Endodermal cell (in vitro differentiated cells): ENCODE data around the gene IL7R. TPM values are rescaled to one million over a fixed set of nuclear protein-coding genes. Genes with fewer than 3 reads are reported as not detected.
"Not testable (repeated sequence)": the region's sequence is repeated elsewhere in the genome, so short reads cannot be mapped to it uniquely, and the experiment has no call there.

Experiments used
- DNase-seq: peaks from one replicate; pipeline ENCODE4 v3.0.0-alpha.2; 2017
- H3K27ac ChIP-seq: 2 replicates; pipeline ENCODE4 v1.5.1; 2013; ENCODE audit warnings: mild to moderate bottlenecking, low read depth, low read length, moderate library complexity
- H3K27me3 ChIP-seq: 2 replicates; pipeline ENCODE4 v1.6.1; 2013; ENCODE audit warnings: mild to moderate bottlenecking, low read length, moderate library complexity; ENCODE audit not compliant: insufficient read depth, control insufficient read depth, poor library complexity, severe bottlenecking
- H3K36me3 ChIP-seq: 2 replicates; pipeline ENCODE4 v1.7.0; 2013; ENCODE audit warnings: mild to moderate bottlenecking, low read length, moderate library complexity; ENCODE audit not compliant: control insufficient read depth, insufficient read depth
- H3K4me1 ChIP-seq: one replicate; pipeline ENCODE4 v1.7.0; 2013; ENCODE audit warnings: low read length; ENCODE audit not compliant: control insufficient read depth, insufficient read depth
- H3K4me3 ChIP-seq: 2 replicates; pipeline ENCODE4 v1.5.1; 2013; ENCODE audit warnings: mild to moderate bottlenecking, low read length, moderate library complexity
- H3K9ac ChIP-seq: 2 replicates; pipeline ENCODE4 v1.6.1; 2013; ENCODE audit warnings: mild to moderate bottlenecking, low read length, moderate library complexity; ENCODE audit not compliant: poor library complexity, severe bottlenecking; ENCODE audit errors: extremely low read depth
- H3K9me3 ChIP-seq: 2 replicates; pipeline ENCODE4 v1.6.1; 2013; ENCODE audit warnings: mild to moderate bottlenecking, low read length, moderate library complexity; ENCODE audit not compliant: control insufficient read depth
- H3K27ac Mint-ChIP-seq: 2 replicates; pipeline ENCODE4 v1.8.0; 2020; ENCODE audit warnings: mixed read lengths
- H3K27me3 Mint-ChIP-seq: 2 replicates; pipeline ENCODE4 v1.8.0; 2021; ENCODE audit warnings: mild to moderate bottlenecking, mixed read lengths; ENCODE audit not compliant: insufficient read depth
- H3K36me3 Mint-ChIP-seq: 2 replicates; pipeline ENCODE4 v1.8.0; 2020; ENCODE audit warnings: low read depth, mixed read lengths
- H3K4me1 Mint-ChIP-seq: 2 replicates; pipeline ENCODE4 v1.8.0; 2020; ENCODE audit warnings: mixed read lengths
- H3K4me3 Mint-ChIP-seq: 2 replicates; pipeline ENCODE4 v1.8.0; 2020; ENCODE audit warnings: mild to moderate bottlenecking, moderate library complexity, mixed read lengths
- H3K9me3 Mint-ChIP-seq: 2 replicates; pipeline ENCODE4 v1.8.0; 2020; ENCODE audit warnings: mild to moderate bottlenecking, mixed read lengths
- CTCF ChIP-seq: fragments of 200-600 bp; sonication (generic); conservative IDR thresholded peaks from 2 replicates; pipeline ENCODE4 v1.5.0; 2021; ENCODE audit warnings: antibody characterized with exemption, mild to moderate bottlenecking
- WGBS, 2 experiments: methylation state at CpG; one replicate each; pipeline versions ENCODE4 v1.1.5 to v1.1.7; 2013; ENCODE audit warnings: missing lambda C conversion rate in 2 of 2, mixed read lengths in 1 of 2; ENCODE audit not compliant: insufficient coverage in 1 of 2, insufficient read length in 1 of 2; 5-methylcytosine and 5-hydroxymethylcytosine counted together
- total RNA-seq, 2 donors: library from RNA; stranded (reverse); fragmentation: NEBNext Ultra II Directional in 1 of 2; extraction: Animal tissue kit (Norgen Biotek cat#: 25700) in 1 of 2; gene quantifications; 2 replicates in 1 of 2; 3 replicates in 1 of 2; pipeline ENCODE4 v1.2.1, GENCODE V29; 2021

The IL7R gene
- total RNA-seq, 2 donors from 2014 or later = 0.69 to 0.79 TPM

DNA sequence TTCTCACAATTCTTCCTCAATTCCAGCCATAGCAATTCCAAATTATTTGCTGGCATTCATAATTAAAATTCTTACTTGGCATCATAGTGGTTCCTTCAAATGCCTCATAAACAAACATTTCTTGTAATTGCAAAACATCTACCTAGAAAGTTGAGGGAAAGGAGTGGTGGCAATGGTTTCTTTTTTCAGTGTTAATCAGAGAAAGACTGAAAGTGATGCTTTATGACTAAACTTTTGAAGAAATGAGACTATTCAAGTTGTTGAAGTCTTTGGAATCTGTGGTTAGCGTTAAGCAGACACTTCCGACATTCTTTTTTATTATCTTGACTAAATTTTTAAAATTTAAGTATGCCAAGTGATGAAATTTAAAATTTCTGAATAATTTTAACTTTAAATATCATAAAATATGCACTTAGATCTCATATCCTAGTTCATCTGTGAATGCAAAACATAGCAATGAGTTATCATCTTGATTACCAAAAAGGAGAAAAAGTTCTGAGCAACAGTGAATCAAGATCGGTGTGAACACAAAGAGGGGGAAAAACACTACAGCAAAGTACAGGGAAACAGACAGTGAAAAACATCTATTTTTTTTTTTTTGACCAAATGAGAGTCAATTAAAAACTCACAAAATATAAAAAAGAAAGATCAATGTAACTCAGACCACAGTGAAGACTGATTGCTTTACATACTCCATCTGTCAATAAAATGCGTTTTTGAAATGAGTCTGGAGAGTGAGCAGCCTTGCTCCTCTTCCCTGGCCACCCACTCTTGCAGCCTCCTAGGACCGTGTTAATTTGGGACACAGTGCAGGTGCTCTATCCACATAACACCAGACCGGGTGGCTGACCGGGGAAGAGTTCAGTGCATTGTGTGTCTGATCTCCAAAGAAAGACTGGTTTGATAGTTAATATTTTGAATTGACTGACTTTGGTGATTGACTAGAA lies 20.6 kb upstream of the IL7R start:
- TF ChIP-seq CTCF = no peak
- WGBS, 2 experiments = 95 to 100% methylated on average over 2 to 6 of the region's 7 CpGs
- Histone ChIP-seq H3K27me3 (no peaks in the 10 kb centered on the region), H3K36me3 (no peaks in the 10 kb centered on the region), H3K4me3 (no peak overlapping the region), H3K27ac (no peak overlapping the region), H3K9ac (no peak overlapping the region), H3K9me3 (peaks cover 8% of the 10 kb centered on the region), H3K4me1 (peaks cover 5% of the 10 kb centered on the region)
- Mint-ChIP-seq H3K36me3 (no peaks in the 10 kb centered on the region), H3K4me3 (no peak overlapping the region), H3K4me1 (peaks cover 16% of the 10 kb centered on the region), H3K27me3 (peaks cover 4% of the 10 kb centered on the region), H3K9me3 (peaks cover 5% of the 10 kb centered on the region), H3K27ac (no peak overlapping the region)
- no peak for DNase-seq

DNA sequence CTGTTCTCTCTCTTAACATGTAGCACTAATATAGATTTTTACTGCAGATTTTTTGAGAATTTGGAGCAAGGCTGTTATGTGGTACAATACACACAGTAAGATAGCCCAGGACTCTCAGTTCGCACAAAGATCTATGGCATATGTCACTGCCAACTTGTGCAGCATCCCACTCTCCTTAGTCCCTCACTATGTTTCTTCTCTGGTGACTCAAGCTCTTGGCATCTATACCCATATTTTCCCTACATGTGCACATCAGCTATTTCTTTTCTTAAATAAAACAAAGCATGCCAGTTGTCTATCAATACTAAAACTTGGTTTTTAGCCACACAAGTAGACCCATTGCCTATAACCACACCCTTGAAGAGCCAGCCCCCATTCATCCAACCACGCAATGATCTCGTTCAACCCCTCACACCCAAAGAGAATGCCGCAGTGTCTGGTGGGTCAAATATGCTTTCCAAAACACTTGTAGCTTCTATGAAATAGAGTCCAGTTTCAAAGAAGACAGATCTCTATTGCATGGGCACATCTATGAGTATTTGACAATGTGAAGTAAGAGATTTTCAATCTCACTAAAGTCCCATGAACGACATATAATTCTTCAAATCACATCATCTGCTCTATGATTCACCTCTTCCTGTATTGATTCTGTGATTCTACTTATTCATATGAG lies 18.2 kb upstream of the IL7R start:
- Histone ChIP-seq H3K9ac (no peak overlapping the region), H3K4me3 (no peak overlapping the region), H3K36me3 (no peaks in the 10 kb centered on the region), H3K27ac (no peak overlapping the region), H3K9me3 (peaks cover 23% of the 10 kb centered on the region), H3K27me3 (no peaks in the 10 kb centered on the region), H3K4me1 (no peaks in the 10 kb centered on the region)
- Mint-ChIP-seq H3K27me3 (peaks cover 4% of the 10 kb centered on the region), H3K4me1 (no peaks in the 10 kb centered on the region), H3K4me3 (no peak overlapping the region), H3K36me3 (no peaks in the 10 kb centered on the region), H3K27ac (no peak overlapping the region), H3K9me3 (peaks cover 20% of the 10 kb centered on the region)
- DNase-seq = no peak
- 95 to 100% methylated on average over 1 to 4 of the region's 5 CpGs for WGBS, 2 experiments
- no peak for TF ChIP-seq CTCF

DNA sequence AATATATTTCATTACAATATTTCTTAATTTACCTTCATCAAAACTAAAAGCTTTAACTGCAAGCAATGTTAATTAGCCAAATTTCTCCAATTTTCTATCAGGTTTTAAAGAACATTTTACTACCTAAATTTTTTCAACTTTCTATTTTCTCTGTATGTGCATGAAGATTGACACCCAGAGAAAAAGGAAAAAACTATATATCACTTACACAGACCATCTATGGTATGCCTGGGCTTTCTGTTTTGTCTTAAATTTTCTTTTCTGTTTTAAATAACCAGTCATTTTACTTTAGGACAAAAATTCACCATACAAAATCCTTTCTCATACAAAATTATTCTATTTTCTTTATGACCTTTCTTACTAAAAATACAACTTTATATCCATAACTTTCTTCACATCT lies 13.8 kb upstream of the IL7R start:
- Histone ChIP-seq H3K9ac (no peak overlapping the region), H3K36me3 (no peaks in the 10 kb centered on the region), H3K27me3 (no peaks in the 10 kb centered on the region), H3K4me3 (no peak overlapping the region), H3K9me3 (peaks cover 66% of the 10 kb centered on the region), H3K27ac (no peak overlapping the region), H3K4me1 (no peaks in the 10 kb centered on the region)
- Mint-ChIP-seq H3K27ac (no peak overlapping the region), H3K9me3 (peaks cover 60% of the 10 kb centered on the region), H3K36me3 (peaks cover 3% of the 10 kb centered on the region), H3K27me3 (no peaks in the 10 kb centered on the region), H3K4me1 (no peaks in the 10 kb centered on the region), H3K4me3 (no peak overlapping the region)
- no peak for DNase-seq
- TF ChIP-seq CTCF = no peak

DNA sequence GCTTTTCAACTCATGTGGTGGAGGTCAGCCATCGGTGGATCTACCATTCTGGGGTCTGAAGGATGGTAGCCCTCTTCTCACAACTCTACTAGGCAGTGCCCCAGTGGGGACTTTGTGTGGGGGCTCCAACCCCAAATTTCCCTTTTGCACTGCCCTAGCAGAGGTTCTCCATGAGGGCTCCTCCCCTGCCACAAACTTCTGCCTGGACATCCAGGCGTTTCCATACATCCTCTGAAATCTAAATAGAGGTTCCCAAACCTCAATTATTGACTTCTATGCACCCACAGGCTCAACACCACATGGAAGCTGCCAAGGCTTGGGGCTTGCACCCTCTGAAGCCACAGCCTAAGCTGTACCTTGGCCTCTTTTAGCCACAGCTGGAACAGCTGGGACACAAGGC lies 11.2 kb upstream of the IL7R start:
- not testable (repeated sequence) for H3K27ac ChIP-seq, H3K27ac Mint-ChIP-seq, H3K4me3 Mint-ChIP-seq, H3K27me3 ChIP-seq, DNase-seq, H3K9ac ChIP-seq, H3K36me3 Mint-ChIP-seq, H3K36me3 ChIP-seq, H3K4me1 ChIP-seq, H3K27me3 Mint-ChIP-seq, H3K4me1 Mint-ChIP-seq
- WGBS, 2 experiments = 90 to 100% methylated on average over 1 to 2 of the region's 2 CpGs
- H3K9me3 Mint-ChIP-seq = peaks cover 64% of the 10 kb centered on the region
- peaks cover 72% of the 10 kb centered on the region for H3K9me3 ChIP-seq
- peak overlapping the region; percentile 38 for H3K4me3 ChIP-seq
